Esophagus muscularis mucosa (tissue), 4 donors: ENCODE data around the gene CAPZB.

ENCODE experiments used
- CTCF ChIP-seq, 3 experiments: fragments of 200-600 bp in 2 of 3; fragments of 450-650 bp in 1 of 3; sonication (generic) in 2 of 3; IDR thresholded peaks; one replicate each; pipeline ENCODE4 v1.5.1; 2017 to 2019; ENCODE audit warnings: antibody characterized with exemption in 3 of 3, mild to moderate bottlenecking in 2 of 3, moderate library complexity in 1 of 3
- EP300 ChIP-seq: sonication (generic); formaldehyde crosslinking; IDR thresholded peaks from one replicate; pipeline ENCODE4 v1.6.1; 2017; ENCODE audit warnings: antibody characterized with exemption
- POLR2A ChIP-seq: fragments of 450-650 bp; IDR thresholded peaks from one replicate; pipeline ENCODE4 v1.6.1; 2017; ENCODE audit warnings: antibody characterized with exemption, moderate library complexity, mild to moderate bottlenecking, low read depth

- TF ChIP-seq CTCF (IDR thresholded peaks at IDR 0.05) (no peak), POLR2A (no peak), EP300 (no peak)
Measured at GRCh38 chr1:19342062-19342750, 143.1 kb downstream of the CAPZB start.
